Testis (tissue), 2 donors: Measurements from ENCODE around the gene SIGLEC15.

Experiments
- POLR2A ChIP-seq: fragments of 450-650 bp; IDR thresholded peaks from one replicate; pipeline ENCODE4 v1.6.1; 2017; ENCODE audit warnings: antibody characterized with exemption, mild to moderate bottlenecking, moderate library complexity
- TF ChIP-seq, protein P1 (sequence below), 3 experiments: fragments of 450-650 bp in 2 of 3; fragments of 200-600 bp in 1 of 3; sonication (generic) in 1 of 3; IDR thresholded peaks; one replicate each; pipeline ENCODE4 v1.5.1; 2016 to 2019; ENCODE audit warnings: antibody characterized with exemption in 3 of 3, mild to moderate bottlenecking in 2 of 3, moderate library complexity in 1 of 3

DNA sequence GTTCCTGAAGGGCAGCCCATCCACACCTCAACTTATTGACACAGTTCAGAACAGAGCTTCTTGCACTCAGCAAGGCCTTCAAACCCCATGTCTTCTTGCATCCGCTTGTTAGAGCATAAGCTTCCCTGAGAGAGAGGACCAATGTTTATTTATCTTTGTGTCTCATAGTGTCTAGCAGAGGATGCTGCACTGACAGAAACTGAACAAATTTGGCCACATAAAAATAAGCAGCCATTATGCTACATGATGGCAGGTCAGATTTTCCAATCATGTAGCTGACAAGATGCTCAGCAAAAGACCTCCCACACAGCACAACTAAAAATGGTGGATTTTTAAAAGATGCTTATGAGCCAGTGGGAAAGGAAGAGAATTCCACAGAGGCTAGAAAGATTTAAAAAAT, 38.1 kb upstream of the SIGLEC15 start:
- TF ChIP-seq POLR2A: no peak
- TF ChIP-seq, protein P1, sequence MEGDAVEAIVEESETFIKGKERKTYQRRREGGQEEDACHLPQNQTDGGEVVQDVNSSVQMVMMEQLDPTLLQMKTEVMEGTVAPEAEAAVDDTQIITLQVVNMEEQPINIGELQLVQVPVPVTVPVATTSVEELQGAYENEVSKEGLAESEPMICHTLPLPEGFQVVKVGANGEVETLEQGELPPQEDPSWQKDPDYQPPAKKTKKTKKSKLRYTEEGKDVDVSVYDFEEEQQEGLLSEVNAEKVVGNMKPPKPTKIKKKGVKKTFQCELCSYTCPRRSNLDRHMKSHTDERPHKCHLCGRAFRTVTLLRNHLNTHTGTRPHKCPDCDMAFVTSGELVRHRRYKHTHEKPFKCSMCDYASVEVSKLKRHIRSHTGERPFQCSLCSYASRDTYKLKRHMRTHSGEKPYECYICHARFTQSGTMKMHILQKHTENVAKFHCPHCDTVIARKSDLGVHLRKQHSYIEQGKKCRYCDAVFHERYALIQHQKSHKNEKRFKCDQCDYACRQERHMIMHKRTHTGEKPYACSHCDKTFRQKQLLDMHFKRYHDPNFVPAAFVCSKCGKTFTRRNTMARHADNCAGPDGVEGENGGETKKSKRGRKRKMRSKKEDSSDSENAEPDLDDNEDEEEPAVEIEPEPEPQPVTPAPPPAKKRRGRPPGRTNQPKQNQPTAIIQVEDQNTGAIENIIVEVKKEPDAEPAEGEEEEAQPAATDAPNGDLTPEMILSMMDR (IDR thresholded peaks at IDR 0.05): no peak
